ENCODE results near the gene LIFR. TPM values are rescaled to one million over a fixed set of nuclear protein-coding genes. Genes with fewer than 3 reads are reported as not detected.

LIFR gene
- total RNA-seq, 1 experiment from 2014 or later: 7.8 TPM

GRCh38 chr5:38543074-38543473 lies 13.4 kb downstream of the LIFR start:
- H3K4me1 ChIP-seq (ENCODE audit: insufficient read depth, low read length): no peaks in the 10 kb centered on the region
- H3K14ac ChIP-seq (ENCODE audit: insufficient read depth, low read length): no peak overlapping the region
- no peaks in the 10 kb centered on the region for H3K9me3 ChIP-seq (ENCODE audit: control insufficient read depth, low read depth, low read length)
- no peak overlapping the region for H3K27ac Mint-ChIP-seq
- no peak overlapping the region for H3K4me2 ChIP-seq (ENCODE audit: insufficient read depth, insufficient read length, low read length)
- H2BK12ac ChIP-seq (ENCODE audit: insufficient read length, low read depth, low read length): no peak overlapping the region
- H3K56ac ChIP-seq (ENCODE audit: insufficient read length, low read depth, low read length): no peak overlapping the region
- H3K9ac ChIP-seq (ENCODE audit: extremely low read depth, insufficient read length, low read length): no peak overlapping the region
- H3K27me3 ChIP-seq (ENCODE audit: insufficient read depth, low read length): no peaks in the 10 kb centered on the region
- no peak overlapping the region for H2AFZ ChIP-seq (ENCODE audit: low read length)
- DNase-seq: no peak
- no peak overlapping the region for H2BK15ac ChIP-seq (ENCODE audit: low read depth, low read length)
- H3K27ac ChIP-seq (ENCODE audit: insufficient read length, low read depth, low read length): no peak overlapping the region
- H3K23me2 ChIP-seq (ENCODE audit: insufficient read length, low read depth, low read length, poor library complexity, severe bottlenecking): no peaks in the 10 kb centered on the region
- H4K20me1 ChIP-seq (ENCODE audit: control insufficient read depth, insufficient read depth, insufficient read length): no peaks in the 10 kb centered on the region
- no peak overlapping the region for H3K4ac ChIP-seq (ENCODE audit: low read depth, low read length)
- TF ChIP-seq CTCF (conservative IDR thresholded peaks at IDR 0.05): no peak
- H3T11ph ChIP-seq (ENCODE audit: low read length): no peak overlapping the region
- H2BK5ac ChIP-seq (ENCODE audit: insufficient read length, low read length): no peak overlapping the region
- WGBS (ENCODE audit: extremely low coverage, insufficient read length, low lambda C conversion rate): no CpG with 5 or more reads among the region's 2 CpGs
- H3K79me2 ChIP-seq (ENCODE audit: insufficient read depth, low read length): no peaks in the 10 kb centered on the region; the same call in 1 of the 2 replicates
- no peaks in the 10 kb centered on the region for H3K27me3 Mint-ChIP-seq (ENCODE audit: low read depth)
- no peak overlapping the region for H3K4me3 Mint-ChIP-seq
- H3K4me1 Mint-ChIP-seq: peaks cover 3 to 8% of the 10 kb centered on the region in 2 experiments
- H3K79me1 ChIP-seq (ENCODE audit: insufficient read depth, low read depth, low read length, poor library complexity, severe bottlenecking): peaks cover 6% of the 10 kb centered on the region
- H2BK20ac ChIP-seq (ENCODE audit: low read depth, low read length, poor library complexity, severe bottlenecking): no peak overlapping the region
- no peak overlapping the region for H2AK5ac ChIP-seq (ENCODE audit: insufficient read length, low read length)
- H2BK120ac ChIP-seq (ENCODE audit: low read depth, low read length, poor library complexity, severe bottlenecking): no peak overlapping the region
- no peak overlapping the region for H4K8ac ChIP-seq (replicated peaks; ENCODE audit: insufficient read length, low read depth, low read length)
- no peaks in the 10 kb centered on the region for H3K9me3 Mint-ChIP-seq
- no peak overlapping the region for H4K5ac ChIP-seq (ENCODE audit: insufficient read length, low read depth, low read length)
- no peak overlapping the region for H3K23ac ChIP-seq (ENCODE audit: insufficient read length, low read depth, low read length)
- no peaks in the 10 kb centered on the region for H3K36me3 Mint-ChIP-seq (ENCODE audit: insufficient read depth in 1 of 3, low read depth in 3 of 3)
- H3K18ac ChIP-seq (ENCODE audit: insufficient read length, low read depth, low read length): no peak overlapping the region
- H4K91ac ChIP-seq (ENCODE audit: insufficient read length, low read depth, low read length): no peak overlapping the region

Measured in H9 (cell line).